ENCODE measurements around the gene C2CD2L. TPM values are rescaled to one million over a fixed set of nuclear protein-coding genes. Genes with fewer than 3 reads are reported as not detected.
"Not testable (repeated sequence)": the region's sequence is repeated elsewhere in the genome, so short reads cannot be mapped to it uniquely, and the experiment has no call there.

The C2CD2L gene
- total RNA-seq, 1 experiment from 2014 or later, result 5.6 TPM

DNA sequence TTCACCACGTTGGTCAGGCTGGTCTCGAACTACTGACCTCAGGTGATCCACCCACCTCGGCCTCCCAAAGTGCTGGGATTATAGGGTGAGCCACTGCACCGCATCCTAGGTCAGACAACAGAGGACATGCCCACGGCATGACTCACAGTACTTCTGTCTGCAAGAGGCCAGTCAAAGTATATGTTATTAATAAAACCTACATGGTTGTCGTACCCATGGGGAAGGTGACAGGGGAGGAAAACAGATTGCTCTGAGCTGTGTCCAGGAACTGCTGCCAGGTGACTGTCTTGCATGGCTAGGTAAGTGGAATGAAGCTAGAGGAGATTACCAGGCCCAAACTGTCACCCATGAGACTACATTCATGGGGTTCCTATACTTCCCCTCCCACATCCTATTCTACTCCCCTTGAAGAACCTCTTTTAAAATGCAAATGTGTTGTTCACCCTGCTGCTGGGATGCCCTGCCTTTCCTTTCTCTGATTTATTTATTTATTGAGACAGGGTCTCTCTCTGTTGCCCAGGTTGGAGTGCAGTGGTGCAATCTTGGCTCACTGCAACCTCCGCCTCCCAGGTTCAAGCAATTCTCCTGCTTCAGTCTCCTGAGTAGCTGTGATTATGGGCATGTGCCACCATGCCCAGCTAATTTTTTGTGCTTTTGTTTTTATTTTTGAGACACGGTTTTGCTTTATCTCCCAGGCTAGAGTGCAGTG, 59.4 kb downstream of the C2CD2L start:
- H3K9me3 Mint-ChIP-seq, result peaks cover 0 to 3% of the 10 kb centered on the region in 2 experiments; a peak in 1 of 5 replicates
- Histone ChIP-seq H4K5ac (ENCODE audit: insufficient read length, low read depth, low read length) (no peak overlapping the region), H3K9ac (ENCODE audit: extremely low read depth, insufficient read length, low read length) (no peak overlapping the region), H3T11ph (ENCODE audit: low read length) (no peak overlapping the region), H2AFZ (ENCODE audit: low read length) (no peak overlapping the region), H2AK5ac (ENCODE audit: insufficient read length, low read length) (no peak overlapping the region), H3K23me2 (ENCODE audit: insufficient read length, low read depth, low read length, poor library complexity, severe bottlenecking) (peaks cover 2% of the 10 kb centered on the region), H2BK20ac (ENCODE audit: low read depth, low read length, poor library complexity, severe bottlenecking) (no peak overlapping the region), H3K79me2 (ENCODE audit: insufficient read depth, low read length) (no peaks in the 10 kb centered on the region), H3K14ac (ENCODE audit: insufficient read depth, low read length) (no peak overlapping the region), H3K4me2 (ENCODE audit: insufficient read depth, insufficient read length, low read length) (no peak overlapping the region), H2BK15ac (ENCODE audit: low read depth, low read length) (no peak overlapping the region), H3K27me3 (ENCODE audit: insufficient read depth, low read length) (no peaks in the 10 kb centered on the region), H3K23ac (ENCODE audit: insufficient read length, low read depth, low read length) (no peak overlapping the region), H3K4me1 (ENCODE audit: insufficient read depth, low read length) (peaks cover 3% of the 10 kb centered on the region; the same call in 1 of the 2 replicates), H4K8ac (replicated peaks; ENCODE audit: insufficient read length, low read depth, low read length) (no peak overlapping the region), H3K56ac (ENCODE audit: insufficient read length, low read depth, low read length) (no peak overlapping the region), H3K9me3 (ENCODE audit: control insufficient read depth, low read depth, low read length) (no peaks in the 10 kb centered on the region), H3K18ac (ENCODE audit: insufficient read length, low read depth, low read length) (no peak overlapping the region), H3K4ac (ENCODE audit: low read depth, low read length) (no peak overlapping the region), H2BK120ac (ENCODE audit: low read depth, low read length, poor library complexity, severe bottlenecking) (no peak overlapping the region), H2BK5ac (ENCODE audit: insufficient read length, low read length) (no peak overlapping the region), H3K79me1 (ENCODE audit: insufficient read depth, low read depth, low read length, poor library complexity, severe bottlenecking) (no peaks in the 10 kb centered on the region), H4K91ac (ENCODE audit: insufficient read length, low read depth, low read length) (no peak overlapping the region), H3K27ac (ENCODE audit: insufficient read length, low read depth, low read length) (no peak overlapping the region), H4K20me1 (ENCODE audit: control insufficient read depth, insufficient read depth, insufficient read length) (no peaks in the 10 kb centered on the region), H2BK12ac (ENCODE audit: insufficient read length, low read depth, low read length) (no peak overlapping the region)
- H3K27ac Mint-ChIP-seq, result peak overlapping the region in 1 of 3 experiments; percentile 87; a peak in 3 of 7 replicates
- no peak for DNase-seq
- H3K36me3 Mint-ChIP-seq (ENCODE audit: insufficient read depth in 1 of 3, low read depth in 3 of 3), result no peaks in the 10 kb centered on the region
- H3K27me3 Mint-ChIP-seq (ENCODE audit: low read depth), result peaks cover 2% of the 10 kb centered on the region
- WGBS (ENCODE audit: extremely low coverage, insufficient read length, low lambda C conversion rate), result no CpG with 5 or more reads among the region's 8 CpGs
- TF ChIP-seq, protein P1, sequence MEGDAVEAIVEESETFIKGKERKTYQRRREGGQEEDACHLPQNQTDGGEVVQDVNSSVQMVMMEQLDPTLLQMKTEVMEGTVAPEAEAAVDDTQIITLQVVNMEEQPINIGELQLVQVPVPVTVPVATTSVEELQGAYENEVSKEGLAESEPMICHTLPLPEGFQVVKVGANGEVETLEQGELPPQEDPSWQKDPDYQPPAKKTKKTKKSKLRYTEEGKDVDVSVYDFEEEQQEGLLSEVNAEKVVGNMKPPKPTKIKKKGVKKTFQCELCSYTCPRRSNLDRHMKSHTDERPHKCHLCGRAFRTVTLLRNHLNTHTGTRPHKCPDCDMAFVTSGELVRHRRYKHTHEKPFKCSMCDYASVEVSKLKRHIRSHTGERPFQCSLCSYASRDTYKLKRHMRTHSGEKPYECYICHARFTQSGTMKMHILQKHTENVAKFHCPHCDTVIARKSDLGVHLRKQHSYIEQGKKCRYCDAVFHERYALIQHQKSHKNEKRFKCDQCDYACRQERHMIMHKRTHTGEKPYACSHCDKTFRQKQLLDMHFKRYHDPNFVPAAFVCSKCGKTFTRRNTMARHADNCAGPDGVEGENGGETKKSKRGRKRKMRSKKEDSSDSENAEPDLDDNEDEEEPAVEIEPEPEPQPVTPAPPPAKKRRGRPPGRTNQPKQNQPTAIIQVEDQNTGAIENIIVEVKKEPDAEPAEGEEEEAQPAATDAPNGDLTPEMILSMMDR (conservative IDR thresholded peaks at IDR 0.05), result no peak
- H3K4me3 Mint-ChIP-seq, result peak overlapping the region in 1 of 2 experiments; percentile 26; a peak in 1 of 5 replicates
- H3K4me1 Mint-ChIP-seq, result peaks cover 21 to 29% of the 10 kb centered on the region in 2 experiments

- H3K79me2 ChIP-seq (ENCODE audit: insufficient read depth, low read length); H3T11ph ChIP-seq (ENCODE audit: low read length); H3K36me3 Mint-ChIP-seq (ENCODE audit: insufficient read depth in 1 of 3, low read depth in 3 of 3); H3K4me3 Mint-ChIP-seq; H2AK5ac ChIP-seq (ENCODE audit: insufficient read length, low read length); H2BK120ac ChIP-seq (ENCODE audit: low read depth, low read length, poor library complexity, severe bottlenecking); H4K20me1 ChIP-seq (ENCODE audit: control insufficient read depth, insufficient read depth, insufficient read length); H3K79me1 ChIP-seq (ENCODE audit: insufficient read depth, low read depth, low read length, poor library complexity, severe bottlenecking); H3K9ac ChIP-seq (ENCODE audit: extremely low read depth, insufficient read length, low read length); H3K23me2 ChIP-seq (ENCODE audit: insufficient read length, low read depth, low read length, poor library complexity, severe bottlenecking); H3K56ac ChIP-seq (ENCODE audit: insufficient read length, low read depth, low read length); H3K27me3 Mint-ChIP-seq (ENCODE audit: low read depth); H2BK15ac ChIP-seq (ENCODE audit: low read depth, low read length); H3K4ac ChIP-seq (ENCODE audit: low read depth, low read length); H4K8ac ChIP-seq (replicated peaks; ENCODE audit: insufficient read length, low read depth, low read length); H3K4me2 ChIP-seq (ENCODE audit: insufficient read depth, insufficient read length, low read length); H2BK12ac ChIP-seq (ENCODE audit: insufficient read length, low read depth, low read length); H3K9me3 Mint-ChIP-seq; H3K4me1 ChIP-seq (ENCODE audit: insufficient read depth, low read length); H3K27me3 ChIP-seq (ENCODE audit: insufficient read depth, low read length); DNase-seq; H2BK20ac ChIP-seq (ENCODE audit: low read depth, low read length, poor library complexity, severe bottlenecking); H3K14ac ChIP-seq (ENCODE audit: insufficient read depth, low read length); H3K27ac ChIP-seq (ENCODE audit: insufficient read length, low read depth, low read length); H3K18ac ChIP-seq (ENCODE audit: insufficient read length, low read depth, low read length); H3K9me3 ChIP-seq (ENCODE audit: control insufficient read depth, low read depth, low read length); H4K91ac ChIP-seq (ENCODE audit: insufficient read length, low read depth, low read length); H4K5ac ChIP-seq (ENCODE audit: insufficient read length, low read depth, low read length); H3K23ac ChIP-seq (ENCODE audit: insufficient read length, low read depth, low read length); H2AFZ ChIP-seq (ENCODE audit: low read length); H2BK5ac ChIP-seq (ENCODE audit: insufficient read length, low read length): not testable (repeated sequence)
- Mint-ChIP-seq H3K4me1 (peaks cover 21 to 29% of the 10 kb centered on the region in 2 experiments), H3K27ac (0 out of 7 replicates have a peak overlapping the region, but pooled peaks of 1 of the 3 experiments have one; percentile 87)
- no CpG with 5 or more reads among the region's 10 CpGs for WGBS (ENCODE audit: extremely low coverage, insufficient read length, low lambda C conversion rate)
These were observed 59.9 kb downstream of the C2CD2L start for GRCh38 chr11:119167077-119167458.

Measured in H9 (cell line).